Measurements from ENCODE around the gene MBD6.

Gene MBD6

GRCh38 chr12:57522011-57522886, at the start of gene MBD6:
Gene MBD6, plus strand, starts transcription at chr12:57522824. Its CDS starts 1,480 bp downstream, at chr12:57524304.
- no peaks in the 10 kb centered on the region for H3K9me3 ChIP-seq (ENCODE audit: insufficient read depth, low read length)
- DNase-seq (ENCODE audit: low read depth, low spot score), result peak; percentile 73
- H3K27me3 ChIP-seq (ENCODE audit: insufficient read depth, insufficient read length), result no peaks in the 10 kb centered on the region
- peak within 1 kb of the TSS; percentile 98 for H3K9ac ChIP-seq (ENCODE audit: insufficient read length, low read depth)
- peaks cover 58% of the 10 kb centered on the region for H3K36me3 ChIP-seq (ENCODE audit: insufficient read depth, insufficient read length, low read length)
- peaks cover 13% of the 10 kb centered on the region for H3K4me1 ChIP-seq (ENCODE audit: insufficient read depth, insufficient read length)
- H3K4me3 ChIP-seq (ENCODE audit: insufficient read length, low read depth), result peak within 1 kb of the TSS; percentile 84
- TF ChIP-seq ZNF274 (IDR thresholded peaks at IDR 0.05; ENCODE audit: low read depth, low read length) (no peak), YY1 (IDR thresholded peaks at IDR 0.05; ENCODE audit: insufficient read depth, insufficient read length) (no peak), SUZ12 (IDR thresholded peaks at IDR 0.05; ENCODE audit: extremely low read depth, insufficient read depth, insufficient read length) (no peak)

GRCh38 chr12:57473392-57473791, 49.2 kb upstream of the MBD6 start:
- Histone ChIP-seq H3K27me3 (ENCODE audit: insufficient read depth, insufficient read length) (peaks cover 57% of the 10 kb centered on the region), H3K36me3 (ENCODE audit: insufficient read depth, insufficient read length, low read length) (peaks cover 13% of the 10 kb centered on the region), H3K9ac (ENCODE audit: insufficient read length, low read depth) (no peak overlapping the region), H3K4me1 (ENCODE audit: insufficient read depth, insufficient read length) (peaks cover 10% of the 10 kb centered on the region), H3K4me3 (ENCODE audit: insufficient read length, low read depth) (no peak overlapping the region), H3K9me3 (ENCODE audit: insufficient read depth, low read length) (no peaks in the 10 kb centered on the region)
- TF ChIP-seq ZNF274 (IDR thresholded peaks at IDR 0.05; ENCODE audit: low read depth, low read length), result no peak
- no peak for TF ChIP-seq SUZ12 (IDR thresholded peaks at IDR 0.05; ENCODE audit: extremely low read depth, insufficient read depth, insufficient read length)
- no peak for TF ChIP-seq YY1 (IDR thresholded peaks at IDR 0.05; ENCODE audit: insufficient read depth, insufficient read length)
- DNase-seq (ENCODE audit: low read depth, low spot score), result no peak

GRCh38 chr12:57473886-57474285, 48.7 kb upstream of the MBD6 start:
- TF ChIP-seq ZNF274 (IDR thresholded peaks at IDR 0.05; ENCODE audit: low read depth, low read length) (no peak), SUZ12 (IDR thresholded peaks at IDR 0.05; ENCODE audit: extremely low read depth, insufficient read depth, insufficient read length) (no peak)
- no peak overlapping the region for H3K9ac ChIP-seq (ENCODE audit: insufficient read length, low read depth)
- H3K4me1 ChIP-seq (ENCODE audit: insufficient read depth, insufficient read length), result peaks cover 10% of the 10 kb centered on the region
- peaks cover 57% of the 10 kb centered on the region for H3K27me3 ChIP-seq (ENCODE audit: insufficient read depth, insufficient read length)
- H3K36me3 ChIP-seq (ENCODE audit: insufficient read depth, insufficient read length, low read length), result peaks cover 13% of the 10 kb centered on the region
- H3K9me3 ChIP-seq (ENCODE audit: insufficient read depth, low read length), result no peaks in the 10 kb centered on the region
- DNase-seq (ENCODE audit: low read depth, low spot score), result no peak
- no peak overlapping the region for H3K4me3 ChIP-seq (ENCODE audit: insufficient read length, low read depth)

- H3K27me3 ChIP-seq (ENCODE audit: insufficient read depth, insufficient read length), result peaks cover 57% of the 10 kb centered on the region
- no peak for TF ChIP-seq SUZ12 (IDR thresholded peaks at IDR 0.05; ENCODE audit: extremely low read depth, insufficient read depth, insufficient read length)
- H3K9ac ChIP-seq (ENCODE audit: insufficient read length, low read depth), result no peak overlapping the region
- H3K9me3 ChIP-seq (ENCODE audit: insufficient read depth, low read length), result no peaks in the 10 kb centered on the region
- H3K36me3 ChIP-seq (ENCODE audit: insufficient read depth, insufficient read length, low read length), result peaks cover 9% of the 10 kb centered on the region
- no peak for DNase-seq (ENCODE audit: low read depth, low spot score)
- peaks cover 10% of the 10 kb centered on the region for H3K4me1 ChIP-seq (ENCODE audit: insufficient read depth, insufficient read length)
- H3K4me3 ChIP-seq (ENCODE audit: insufficient read length, low read depth), result no peak overlapping the region
Observed at GRCh38 chr12:57474430-57474829, 48.2 kb upstream of the MBD6 start.

GRCh38 chr12:57474862-57475261, 47.8 kb upstream of the MBD6 start:
- no peak for TF ChIP-seq ZNF274 (IDR thresholded peaks at IDR 0.05; ENCODE audit: low read depth, low read length)
- TF ChIP-seq SUZ12 (IDR thresholded peaks at IDR 0.05; ENCODE audit: extremely low read depth, insufficient read depth, insufficient read length), result peak; percentile 46
- Histone ChIP-seq H3K36me3 (ENCODE audit: insufficient read depth, insufficient read length, low read length) (peaks cover 7% of the 10 kb centered on the region), H3K27me3 (ENCODE audit: insufficient read depth, insufficient read length) (peaks cover 57% of the 10 kb centered on the region), H3K9me3 (ENCODE audit: insufficient read depth, low read length) (no peaks in the 10 kb centered on the region), H3K4me3 (ENCODE audit: insufficient read length, low read depth) (peak overlapping the region; percentile 40), H3K4me1 (ENCODE audit: insufficient read depth, insufficient read length) (peaks cover 10% of the 10 kb centered on the region), H3K9ac (ENCODE audit: insufficient read length, low read depth) (peak overlapping the region; percentile 79)
- DNase-seq (ENCODE audit: low read depth, low spot score), result no peak

GRCh38 chr12:57475271-57476161, 47.1 kb upstream of the MBD6 start:
- no peaks in the 10 kb centered on the region for H3K9me3 ChIP-seq (ENCODE audit: insufficient read depth, low read length)
- H3K4me1 ChIP-seq (ENCODE audit: insufficient read depth, insufficient read length), result peaks cover 10% of the 10 kb centered on the region
- H3K36me3 ChIP-seq (ENCODE audit: insufficient read depth, insufficient read length, low read length), result peaks cover 5% of the 10 kb centered on the region
- DNase-seq (ENCODE audit: low read depth, low spot score), result no peak
- TF ChIP-seq SUZ12 (IDR thresholded peaks at IDR 0.05; ENCODE audit: extremely low read depth, insufficient read depth, insufficient read length) (peak; percentile 94), ZNF274 (IDR thresholded peaks at IDR 0.05; ENCODE audit: low read depth, low read length) (no peak), YY1 (IDR thresholded peaks at IDR 0.05; ENCODE audit: insufficient read depth, insufficient read length) (no peak)
- peak overlapping the region; percentile 79 for H3K9ac ChIP-seq (ENCODE audit: insufficient read length, low read depth)
- peaks cover 57% of the 10 kb centered on the region for H3K27me3 ChIP-seq (ENCODE audit: insufficient read depth, insufficient read length)
- peak overlapping the region; percentile 40 for H3K4me3 ChIP-seq (ENCODE audit: insufficient read length, low read depth)
